Islet precursor cell (in vitro differentiated cells): Measurements from ENCODE around the gene ACOT2.
A peak's percentile ranks its signal among the peaks of the same experiment; 100 is the strongest.
"Not testable (repeated sequence)": the region's sequence is repeated elsewhere in the genome, so short reads cannot be mapped to it uniquely, and the experiment has no call there.

Experiments
- DNase-seq: peaks from one replicate; pipeline ENCODE4 v3.0.0-alpha.2; 2018

Gene ACOT2

GRCh38 chr14:73567951-73568885, 795 bp upstream of the ACOT2 start:
- no peak for DNase-seq

DNA sequence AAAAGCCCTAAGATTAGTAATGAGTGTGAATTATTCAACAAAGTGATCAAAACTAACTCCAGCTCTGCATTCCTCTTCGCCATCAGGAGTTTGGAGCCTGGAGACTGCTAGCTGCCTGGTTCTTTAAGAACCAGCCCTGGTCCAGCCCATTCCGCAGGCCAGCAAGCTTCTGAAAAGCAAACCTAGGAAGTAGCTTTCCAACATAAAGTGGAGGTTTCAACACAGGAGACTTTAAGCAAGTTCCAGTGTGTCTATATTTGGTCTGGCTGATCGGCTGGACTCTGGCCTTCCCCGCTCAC, 178 bp upstream of the ACOT2 start:
- DNase-seq: not testable (repeated sequence)

DNA sequence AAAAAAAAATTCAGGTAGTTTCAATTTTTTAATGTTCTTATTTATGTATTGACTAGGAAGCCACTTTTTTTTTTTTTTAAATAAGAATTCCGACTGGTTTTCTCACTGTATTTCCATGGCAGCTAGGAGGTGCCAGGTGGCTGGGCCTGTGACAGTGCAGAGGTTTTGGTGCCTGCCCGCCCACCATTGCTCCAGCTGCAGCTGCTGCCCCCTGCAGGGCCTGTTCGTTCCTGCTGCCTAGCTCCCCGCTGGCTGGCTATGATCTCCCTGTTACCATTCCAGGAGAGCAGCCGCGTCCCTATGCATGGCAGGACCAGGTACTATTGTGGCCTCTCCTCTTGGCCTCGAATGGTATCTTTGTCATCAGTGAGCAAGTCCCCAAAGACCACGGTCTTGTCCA, 1.9 kb downstream of the ACOT2 start:
- peak; percentile 78 for DNase-seq

- DNase-seq: not testable (repeated sequence)
Measured at GRCh38 chr14:73573034-73573433, 4.0 kb downstream of the ACOT2 start.

DNA sequence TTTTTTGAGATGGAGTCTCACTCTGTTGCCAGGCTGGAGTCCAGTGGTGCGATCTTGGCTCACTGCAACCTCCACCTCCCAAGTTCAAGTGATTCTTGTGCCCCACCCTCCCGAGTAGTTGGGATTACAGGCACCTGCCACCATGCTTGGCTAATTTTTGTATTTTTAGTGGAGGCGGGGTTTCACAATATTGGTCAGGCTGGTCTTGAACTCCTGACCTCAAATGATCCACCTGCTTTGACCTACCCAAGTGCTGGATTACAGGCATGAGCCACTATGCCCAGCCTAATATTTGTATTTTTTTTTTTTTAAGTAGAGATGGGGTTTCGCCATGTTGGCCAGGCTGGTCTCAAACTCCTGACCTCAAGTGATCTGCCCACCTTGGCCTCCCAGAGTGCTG, 4.7 kb downstream of the ACOT2 start:
- not testable (repeated sequence) for DNase-seq

DNA sequence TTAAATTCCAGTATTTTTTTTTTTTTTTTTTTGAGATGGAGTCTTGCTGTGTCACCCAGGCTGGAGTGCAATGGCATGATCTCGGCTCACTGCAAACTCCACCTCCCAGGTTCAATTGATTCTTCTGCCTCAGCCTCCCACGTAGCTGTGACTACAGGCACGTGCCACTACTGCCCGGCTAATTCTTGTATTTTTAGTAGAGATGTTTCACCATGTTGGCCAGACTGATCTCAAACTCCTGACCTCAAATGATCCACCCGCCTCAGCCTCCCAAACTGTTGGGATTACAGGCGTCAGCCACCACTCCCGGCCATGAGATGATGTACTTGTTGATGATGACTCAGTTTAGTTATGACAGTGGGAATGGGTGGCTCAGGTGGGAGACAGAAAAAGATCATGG, 5.2 kb downstream of the ACOT2 start:
- DNase-seq: not testable (repeated sequence)

GRCh38 chr14:73576391-73576790, 7.4 kb downstream of the ACOT2 start:
- no peak for DNase-seq

DNA sequence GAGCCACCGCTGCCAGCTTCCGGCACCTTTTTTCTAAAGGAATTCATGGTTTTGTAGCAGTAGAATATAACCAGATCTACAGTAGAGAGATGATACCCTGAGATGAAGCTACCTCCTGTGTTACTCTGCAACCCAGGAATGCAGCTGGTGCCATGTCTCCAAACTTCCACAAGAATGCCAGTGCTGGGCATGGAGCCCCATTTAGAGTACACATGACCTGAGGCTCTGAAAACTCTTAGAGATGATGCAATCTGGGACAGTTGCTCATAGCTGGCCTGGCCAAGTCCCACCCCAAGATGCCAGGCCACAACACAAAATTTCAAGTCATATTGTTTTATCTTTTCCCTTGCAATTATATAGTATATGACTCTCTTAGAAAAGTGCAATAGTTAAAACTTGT, 8.2 kb downstream of the ACOT2 start:
- DNase-seq: not testable (repeated sequence)

DNA sequence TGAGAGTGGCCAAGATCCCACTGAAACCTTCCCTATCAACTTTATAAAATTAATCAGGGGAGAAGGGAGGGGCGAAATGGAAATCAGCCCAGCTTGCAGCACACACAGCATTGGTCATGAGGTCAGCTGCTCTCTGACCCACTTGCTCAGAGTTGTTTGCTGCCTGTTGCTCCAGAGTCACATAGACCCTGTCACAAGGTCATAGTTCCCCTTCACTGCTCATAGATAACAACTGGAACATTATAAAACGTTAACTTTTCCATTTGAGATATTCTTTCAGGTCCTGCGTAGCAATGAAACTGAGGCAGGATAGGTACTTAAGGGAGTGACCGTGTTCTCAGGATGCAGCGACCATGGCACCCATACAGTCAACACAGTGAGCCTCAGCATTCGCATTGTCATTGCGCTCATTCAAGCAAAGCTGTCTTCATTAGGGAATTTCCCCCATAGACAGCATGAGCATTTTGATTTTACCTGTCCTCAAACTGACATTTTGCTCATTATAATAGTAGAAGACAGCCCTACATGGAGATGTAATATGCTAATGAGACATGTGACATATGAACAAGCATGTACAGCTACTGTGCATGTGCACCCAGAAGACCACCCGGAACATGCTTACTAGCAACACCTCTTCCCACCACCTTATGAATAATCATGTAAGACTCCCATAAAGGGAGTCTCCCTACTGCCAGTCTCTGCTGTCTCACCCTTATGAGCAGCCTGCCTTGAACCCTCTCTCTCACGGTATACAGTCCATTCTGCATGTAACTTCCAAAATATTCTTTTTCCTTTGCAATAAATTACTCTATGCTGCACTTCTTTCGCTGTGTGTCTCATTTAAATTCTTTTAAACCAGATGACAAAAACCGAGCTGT, 13.3 kb downstream of the ACOT2 start:
- DNase-seq: not testable (repeated sequence)

- no peak for DNase-seq
Measured at GRCh38 chr14:73588695-73589094, 19.7 kb downstream of the ACOT2 start.

DNA sequence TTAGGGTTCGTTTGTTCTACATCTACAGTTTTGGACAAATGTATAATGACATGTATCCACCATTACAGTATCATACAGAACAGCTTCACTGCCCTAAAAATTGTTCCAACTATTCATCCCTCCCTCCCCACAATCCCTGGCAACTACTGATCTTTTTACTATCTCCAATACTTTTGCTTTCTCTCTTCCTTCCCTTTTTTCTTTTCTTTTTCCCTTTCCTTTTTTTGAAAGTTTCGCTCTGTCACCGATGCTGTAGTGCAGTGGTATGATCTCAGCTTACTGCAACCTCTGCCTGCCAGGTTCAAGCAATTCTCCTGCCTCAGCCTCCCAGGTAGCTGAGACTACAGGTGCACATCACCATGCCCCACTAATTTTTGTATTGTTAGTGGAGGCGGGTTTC, 20.1 kb downstream of the ACOT2 start:
- no peak for DNase-seq

DNA sequence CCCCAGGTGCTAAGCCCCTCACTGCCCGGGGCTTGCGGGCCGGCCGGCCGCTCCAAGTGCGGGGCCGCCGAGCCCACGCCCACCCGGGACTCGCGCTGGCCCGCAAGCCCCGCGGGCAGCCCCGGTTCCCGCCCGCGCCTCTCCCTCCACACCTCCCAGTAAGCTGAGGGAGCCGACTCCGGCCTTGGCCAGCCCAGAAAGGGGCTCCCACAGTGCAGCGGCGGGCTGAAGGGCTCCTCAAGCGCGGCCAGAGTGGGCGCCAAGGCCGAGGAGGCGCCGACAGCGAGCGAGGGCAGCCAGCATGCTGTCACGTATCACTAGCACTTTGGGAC, 21.6 kb downstream of the ACOT2 start:
- not testable (repeated sequence) for DNase-seq

DNA sequence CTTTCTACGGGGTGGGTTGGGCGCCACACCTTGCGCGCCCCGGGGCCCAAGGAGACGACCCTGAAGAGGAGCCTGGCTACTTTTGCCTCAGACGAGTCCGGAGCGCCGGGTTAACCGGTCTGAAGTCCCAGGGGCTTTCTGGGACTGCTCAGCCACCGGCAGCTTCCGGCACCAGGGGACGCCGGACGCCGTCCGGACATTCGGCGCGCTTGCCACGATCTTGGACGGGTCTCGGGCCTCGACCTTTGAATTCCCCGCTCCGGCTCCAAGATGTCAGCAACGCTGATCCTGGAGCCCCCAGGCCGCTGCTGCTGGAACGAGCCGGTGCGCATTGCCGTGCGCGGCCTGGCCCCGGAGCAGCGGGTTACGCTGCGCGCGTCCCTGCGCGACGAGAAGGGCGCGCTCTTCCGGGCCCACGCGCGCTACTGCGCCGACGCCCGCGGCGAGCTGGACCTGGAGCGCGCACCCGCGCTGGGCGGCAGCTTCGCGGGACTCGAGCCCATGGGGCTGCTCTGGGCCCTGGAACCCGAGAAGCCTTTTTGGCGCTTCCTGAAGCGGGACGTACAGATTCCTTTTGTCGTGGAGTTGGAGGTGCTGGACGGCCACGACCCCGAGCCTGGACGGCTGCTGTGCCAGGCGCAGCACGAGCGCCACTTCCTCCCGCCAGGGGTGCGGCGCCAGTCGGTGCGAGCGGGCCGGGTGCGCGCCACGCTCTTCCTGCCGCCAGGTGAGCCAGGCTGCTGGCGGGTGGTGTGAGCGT, 22.9 kb downstream of the ACOT2 start, which contains the start of gene ACOT4:
ACOT4 (plus strand) TSS at position 184 of the 760 bp plus-strand sequence; CDS start at position 271, 87 bp downstream.
- peak; percentile 59 for DNase-seq

- DNase-seq: no peak
Measured at GRCh38 chr14:73594491-73594890, 25.5 kb downstream of the ACOT2 start.

DNA sequence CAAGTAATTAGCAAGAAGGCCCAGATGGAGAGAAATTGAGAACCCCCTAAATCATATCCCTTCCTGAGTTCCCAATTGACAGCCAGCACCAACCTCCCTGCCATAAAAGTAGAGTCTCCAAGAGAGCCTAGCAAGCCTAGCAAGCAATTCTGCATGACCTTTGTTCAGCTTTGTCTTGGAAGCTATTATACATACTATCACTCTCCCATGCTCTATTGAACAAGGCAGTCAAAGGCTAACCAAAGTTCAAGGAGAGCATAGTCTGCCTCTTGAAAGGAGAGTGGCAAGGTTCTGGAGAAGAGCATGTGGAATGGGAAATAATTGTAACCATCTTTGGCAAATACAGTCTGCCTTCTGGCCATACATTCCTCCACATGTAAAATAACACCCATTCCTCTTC, 30.5 kb downstream of the ACOT2 start:
- DNase-seq: no peak

GRCh38 chr14:73602994-73603393, 34.0 kb downstream of the ACOT2 start:
- no peak for DNase-seq

- no peak for DNase-seq
Measured at GRCh38 chr14:73606271-73606670, 37.3 kb downstream of the ACOT2 start.

DNA sequence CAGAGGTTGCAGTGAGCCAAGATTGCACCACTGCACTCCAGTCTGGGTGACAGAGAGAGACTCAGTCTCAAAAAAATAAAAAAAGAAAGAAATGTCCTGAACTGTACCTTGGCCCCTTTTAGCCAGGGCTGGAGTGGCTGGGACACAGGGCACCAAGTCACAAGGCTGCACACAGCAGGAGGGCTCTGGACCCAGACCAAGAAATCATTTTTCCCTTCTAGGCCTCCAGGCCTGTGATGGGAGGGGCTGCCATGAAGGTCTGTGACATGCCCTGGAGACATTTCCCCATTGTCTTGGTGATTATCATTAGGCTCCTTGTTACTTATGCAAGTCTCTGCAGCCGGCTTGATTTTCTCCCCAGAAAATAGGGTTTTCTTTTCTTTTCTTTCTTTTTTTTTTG, 38.2 kb downstream of the ACOT2 start:
- no peak for DNase-seq

- DNase-seq: no peak
Measured at GRCh38 chr14:73610687-73611086, 41.7 kb downstream of the ACOT2 start.

DNA sequence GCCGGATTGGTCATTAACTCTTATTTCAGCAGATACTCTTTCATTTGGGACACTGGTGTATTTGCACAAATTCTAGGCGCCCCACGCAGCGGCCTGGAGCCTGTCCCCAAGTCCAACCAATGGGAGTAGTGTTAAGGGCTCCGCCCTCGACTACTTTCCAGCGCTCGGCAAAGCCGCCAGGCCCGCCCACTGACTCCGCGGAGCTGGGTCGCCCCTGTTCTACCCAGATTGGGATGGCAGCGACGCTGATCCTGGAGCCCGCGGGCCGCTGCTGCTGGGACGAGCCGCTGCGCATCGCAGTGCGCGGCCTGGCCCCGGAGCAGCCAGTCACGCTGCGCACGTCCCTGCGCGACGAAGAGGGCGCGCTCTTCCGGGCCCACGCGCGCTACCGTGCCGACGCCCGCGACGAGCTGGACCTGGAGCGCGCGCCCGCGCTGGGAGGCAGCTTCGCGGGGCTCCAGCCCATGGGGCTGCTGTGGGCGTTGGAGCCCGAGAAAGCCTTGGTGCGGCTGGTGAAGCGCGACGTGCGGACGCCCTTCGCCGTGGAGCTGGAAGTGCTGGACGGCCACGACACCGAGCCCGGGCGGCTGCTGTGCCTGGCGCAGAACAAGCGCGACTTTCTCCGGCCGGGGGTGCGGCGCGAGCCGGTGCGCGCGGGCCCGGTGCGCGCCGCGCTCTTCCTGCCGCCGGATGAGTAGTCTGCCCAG, 43.5 kb downstream of the ACOT2 start, which contains the start of gene ACOT6:
ACOT6 (plus strand) TSS at position 179 of the 707 bp plus-strand sequence; CDS start at position 234, 55 bp downstream.
- DNase-seq: peak; percentile 91

GRCh38 chr14:73613046-73613383, 44.0 kb downstream of the ACOT2 start:
- DNase-seq: no peak

GRCh38 chr14:73613419-73613963, 44.5 kb downstream of the ACOT2 start:
- no peak for DNase-seq
